PFSK-1 (cell line): ENCODE results near the gene PZP.

Experiments
- FOXP2 ChIP-seq: optimal IDR thresholded peaks from 2 replicates; pipeline ENCODE3; 2011; ENCODE audit warnings: borderline replicate concordance, control low read depth, inconsistent platforms; ENCODE audit not compliant: insufficient read depth; ENCODE audit errors: extremely low read length, extremely low read depth
- POLR2AphosphoS5 ChIP-seq: IDR thresholded peaks from 2 replicates; pipeline ENCODE4 v1.6.1; 2012; ENCODE audit warnings: low read depth, mild to moderate bottlenecking, control low read depth, low read length, moderate library complexity
- REST ChIP-seq, 2 experiments: IDR thresholded peaks; 2 replicates each; pipeline versions ENCODE4 v1.6.1 to v1.8.0; 2011 to 2012; ENCODE audit warnings: low read depth in 2 of 2, low read length in 2 of 2, control low read depth in 1 of 2, inconsistent platforms in 1 of 2, mild to moderate bottlenecking in 1 of 2, moderate library complexity in 1 of 2; ENCODE audit not compliant: insufficient read depth in 1 of 2
- SIN3A ChIP-seq: IDR thresholded peaks from 2 replicates; pipeline ENCODE4 v1.6.1; 2012; ENCODE audit warnings: mild to moderate bottlenecking, low read length, moderate library complexity, borderline replicate concordance; ENCODE audit not compliant: insufficient read depth
- TAF1 ChIP-seq: IDR thresholded peaks from 2 replicates; pipeline ENCODE4 v1.6.1; 2012; ENCODE audit warnings: low read length, control low read depth, borderline replicate concordance; ENCODE audit not compliant: insufficient read depth

Gene PZP

GRCh38 chr12:9180810-9181209 lies 27.4 kb downstream of the PZP start:
- no peak for TF ChIP-seq FOXP2
- no peak for TF ChIP-seq SIN3A
- no peak for TF ChIP-seq POLR2AphosphoS5
- no peak for TF ChIP-seq TAF1
- TF ChIP-seq REST (IDR thresholded peaks at IDR 0.05; ENCODE audit: insufficient read depth in 1 of 2, low read depth in 2 of 2, low read length in 2 of 2) = no peak

GRCh38 chr12:9179781-9180180 lies 28.4 kb downstream of the PZP start:
- TF ChIP-seq FOXP2 = no peak
- no peak for TF ChIP-seq SIN3A
- no peak for TF ChIP-seq REST (IDR thresholded peaks at IDR 0.05; ENCODE audit: insufficient read depth in 1 of 2, low read depth in 2 of 2, low read length in 2 of 2)
- no peak for TF ChIP-seq TAF1
- TF ChIP-seq POLR2AphosphoS5 = no peak

GRCh38 chr12:9169979-9170634 lies 38.1 kb downstream of the PZP start:
- no peak for TF ChIP-seq TAF1
- TF ChIP-seq POLR2AphosphoS5 = no peak

GRCh38 chr12:9163392-9163791 lies 44.8 kb downstream of the PZP start:
- TF ChIP-seq FOXP2 (no peak), SIN3A (no peak), TAF1 (no peak)

- no peak for TF ChIP-seq SIN3A
Measured at GRCh38 chr12:9156119-9156518, 52.1 kb downstream of the PZP start.

GRCh38 chr12:9149372-9149771 lies 58.8 kb downstream of the PZP start:
- TF ChIP-seq TAF1 = no peak
- TF ChIP-seq REST (IDR thresholded peaks at IDR 0.05; ENCODE audit: insufficient read depth in 1 of 2, low read depth in 2 of 2, low read length in 2 of 2) = no peak
- no peak for TF ChIP-seq POLR2AphosphoS5
- TF ChIP-seq SIN3A = no peak
- TF ChIP-seq FOXP2 = no peak

- TF ChIP-seq TAF1 (no peak), REST (IDR thresholded peaks at IDR 0.05; ENCODE audit: insufficient read depth in 1 of 2, low read depth in 2 of 2, low read length in 2 of 2) (no peak), SIN3A (no peak), POLR2AphosphoS5 (no peak), FOXP2 (no peak)
Measured at GRCh38 chr12:9148926-9149325, 59.3 kb downstream of the PZP start.
